Vagina (tissue), 2 donors: ENCODE results near the gene JOSD2.

Source experiments
- POLR2A ChIP-seq, 2 donors: fragments of 450-650 bp; IDR thresholded peaks; one replicate each; pipeline ENCODE4 v1.6.1; 2017; ENCODE audit warnings: antibody characterized with exemption in 2 of 2, mild to moderate bottlenecking in 2 of 2, moderate library complexity in 2 of 2
- POLR2AphosphoS5 ChIP-seq, 2 donors: sonication (generic); formaldehyde crosslinking; IDR thresholded peaks; one replicate each; pipeline ENCODE4 v1.9.0; 2017; ENCODE audit warnings: antibody characterized with exemption in 2 of 2, mild to moderate bottlenecking in 2 of 2, low read depth in 1 of 2; ENCODE audit not compliant: insufficient read depth in 1 of 2
- TF ChIP-seq, protein P1 (sequence below), 3 experiments: fragments of 450-650 bp in 2 of 3; fragments of 200-600 bp in 1 of 3; sonication (generic) in 1 of 3; IDR thresholded peaks; one replicate each; pipeline ENCODE4 v1.5.1; 2017 to 2019; ENCODE audit warnings: antibody characterized with exemption in 3 of 3, mild to moderate bottlenecking in 2 of 3, moderate library complexity in 2 of 3

DNA sequence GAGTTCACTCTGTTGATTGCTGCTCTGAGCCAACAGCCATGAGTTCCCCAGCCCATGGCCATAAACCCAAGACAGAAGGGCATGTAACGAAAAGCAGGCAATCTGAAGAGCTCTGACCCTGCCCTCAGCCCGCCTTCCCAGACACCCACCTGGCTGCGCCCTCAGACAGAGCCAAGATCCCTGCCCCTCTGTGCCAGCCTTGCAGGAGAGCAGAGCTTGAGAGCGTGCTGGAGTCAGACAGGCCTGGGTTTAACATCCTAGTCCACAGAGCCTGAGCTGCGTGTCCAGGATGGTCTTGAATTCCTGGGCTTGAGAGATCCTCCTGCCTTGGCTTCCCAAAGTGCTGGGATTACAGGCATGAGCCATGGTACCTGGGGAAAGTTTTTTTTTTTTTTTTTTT lies 53.7 kb downstream of the JOSD2 start:
- TF ChIP-seq, protein P1, sequence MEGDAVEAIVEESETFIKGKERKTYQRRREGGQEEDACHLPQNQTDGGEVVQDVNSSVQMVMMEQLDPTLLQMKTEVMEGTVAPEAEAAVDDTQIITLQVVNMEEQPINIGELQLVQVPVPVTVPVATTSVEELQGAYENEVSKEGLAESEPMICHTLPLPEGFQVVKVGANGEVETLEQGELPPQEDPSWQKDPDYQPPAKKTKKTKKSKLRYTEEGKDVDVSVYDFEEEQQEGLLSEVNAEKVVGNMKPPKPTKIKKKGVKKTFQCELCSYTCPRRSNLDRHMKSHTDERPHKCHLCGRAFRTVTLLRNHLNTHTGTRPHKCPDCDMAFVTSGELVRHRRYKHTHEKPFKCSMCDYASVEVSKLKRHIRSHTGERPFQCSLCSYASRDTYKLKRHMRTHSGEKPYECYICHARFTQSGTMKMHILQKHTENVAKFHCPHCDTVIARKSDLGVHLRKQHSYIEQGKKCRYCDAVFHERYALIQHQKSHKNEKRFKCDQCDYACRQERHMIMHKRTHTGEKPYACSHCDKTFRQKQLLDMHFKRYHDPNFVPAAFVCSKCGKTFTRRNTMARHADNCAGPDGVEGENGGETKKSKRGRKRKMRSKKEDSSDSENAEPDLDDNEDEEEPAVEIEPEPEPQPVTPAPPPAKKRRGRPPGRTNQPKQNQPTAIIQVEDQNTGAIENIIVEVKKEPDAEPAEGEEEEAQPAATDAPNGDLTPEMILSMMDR (IDR thresholded peaks at IDR 0.05): no peak
- TF ChIP-seq POLR2A (IDR thresholded peaks at IDR 0.05) (no peak), POLR2AphosphoS5 (IDR thresholded peaks at IDR 0.05; ENCODE audit: insufficient read depth in 1 of 2, low read depth in 1 of 2) (no peak)
